HG02588 (cell line): ENCODE measurements around the gene SPRTN.
A peak's percentile ranks its signal among the peaks of the same experiment; 100 is the strongest.
"Not testable (repeated sequence)": the region's sequence is repeated elsewhere in the genome, so short reads cannot be mapped to it uniquely, and the experiment has no call there.

ENCODE experiments used
- ATAC-seq: cut with Tn5 transposase; IDR thresholded peaks from one replicate; pipeline ENCODE4 v1.9.1; 2021; ENCODE audit warnings: mild to moderate bottlenecking, moderate library complexity; ENCODE audit not compliant: unreplicated experiment

The SPRTN gene

DNA sequence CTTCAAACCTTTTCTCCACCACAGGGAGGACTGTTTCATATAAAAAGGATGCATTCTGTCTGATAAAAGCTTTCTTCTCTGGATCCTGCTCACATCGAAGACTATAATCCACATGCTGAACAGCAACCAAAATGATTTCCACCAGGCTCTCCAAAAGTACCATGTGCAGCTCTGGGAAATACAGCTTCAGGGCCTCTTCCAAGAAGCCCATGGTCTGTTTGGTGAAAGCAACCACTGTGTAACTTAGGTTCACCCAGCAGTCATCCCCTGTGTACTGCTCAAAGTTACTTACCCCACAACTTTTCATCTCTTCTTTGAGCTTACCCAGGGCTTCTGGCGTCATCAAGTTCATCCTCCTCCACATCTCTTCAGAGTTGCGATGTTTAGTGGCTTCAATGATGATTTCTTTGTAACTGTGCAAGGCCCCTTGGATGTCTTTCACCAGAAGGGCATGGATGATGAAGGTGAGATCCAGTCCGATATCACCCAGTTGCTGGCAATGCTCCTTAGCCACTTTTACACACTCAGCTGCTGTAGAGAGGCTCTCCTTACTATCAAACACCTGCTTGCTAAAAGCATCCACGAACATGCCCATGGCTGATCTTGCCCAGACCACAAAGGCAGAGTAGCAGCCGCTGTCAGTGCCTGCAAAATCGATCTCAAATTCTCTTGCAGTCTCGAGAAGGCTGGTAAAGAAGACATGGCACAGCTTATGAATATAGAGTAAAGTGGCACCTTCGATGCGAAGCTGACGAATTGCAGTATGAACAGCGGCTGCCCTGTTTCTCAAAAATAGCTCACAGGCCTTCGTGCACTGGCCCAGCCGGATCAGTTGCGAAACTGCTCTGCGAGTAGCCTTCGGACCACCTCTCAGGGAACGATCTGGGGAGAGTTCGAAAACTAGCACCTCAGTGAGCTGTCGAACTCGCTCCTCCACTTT is 2.2 kb upstream of the SPRTN start:
- ATAC-seq, result no peak

DNA sequence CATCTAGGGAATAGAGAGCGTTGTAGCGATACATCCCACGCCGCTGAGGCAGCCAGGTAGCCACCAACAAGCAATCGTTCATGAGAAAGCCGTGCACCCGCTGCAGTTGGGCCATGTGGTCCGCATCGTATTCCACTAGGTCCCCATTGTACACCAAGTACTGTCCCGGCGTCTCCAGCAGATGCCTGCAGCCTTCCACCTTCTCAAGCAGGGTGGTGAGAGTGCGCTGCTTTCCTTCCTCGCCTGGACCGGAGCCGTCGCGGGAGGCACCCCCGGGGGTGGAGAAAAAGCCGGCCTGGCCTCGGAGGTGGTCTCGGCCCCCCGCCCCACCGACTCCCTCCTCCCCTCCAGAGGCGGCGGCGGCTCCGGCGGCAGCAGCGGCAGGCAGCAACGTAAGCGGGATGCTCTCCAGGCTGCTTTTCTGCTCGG is 1.0 kb upstream of the SPRTN start:
- peak; percentile 5 for ATAC-seq

DNA sequence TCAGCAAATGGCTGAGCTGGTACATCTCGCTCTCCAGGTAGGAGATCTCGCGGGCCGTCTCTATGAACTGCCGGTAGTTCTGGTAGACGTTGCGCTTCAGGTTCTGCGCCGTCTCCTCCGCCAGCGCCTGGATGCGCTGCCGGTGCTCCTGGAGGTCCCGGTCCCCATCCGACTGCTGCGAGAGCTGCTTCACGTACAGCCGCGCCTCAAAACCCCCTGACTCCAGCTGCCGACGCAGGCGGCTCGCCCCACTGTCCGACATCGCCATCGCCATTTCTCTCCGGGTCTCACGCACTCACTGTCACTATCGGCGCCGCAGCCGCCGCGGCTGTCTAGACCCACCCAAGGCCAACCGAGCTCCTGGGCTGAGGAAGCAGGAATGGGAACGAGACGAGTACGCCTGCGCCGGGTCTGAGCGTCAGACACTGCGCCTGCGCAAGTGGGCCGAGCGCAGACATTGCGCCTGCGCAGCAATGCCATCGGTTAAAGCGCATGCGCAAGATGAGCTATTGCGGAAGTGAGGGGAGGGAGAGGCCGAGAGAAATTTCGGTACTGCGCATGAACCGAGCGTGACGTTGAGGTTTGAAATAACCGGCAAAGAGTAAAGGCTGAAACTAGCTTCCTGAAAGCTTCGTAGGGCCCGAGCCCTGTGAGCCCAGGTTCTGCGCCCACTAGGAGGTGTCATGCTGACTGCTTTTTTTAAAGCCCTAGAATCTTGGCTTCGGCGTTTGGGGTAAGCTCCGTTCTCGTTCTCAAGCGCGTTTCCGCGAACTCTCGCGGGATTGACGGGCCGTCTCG is 422 bp upstream of the SPRTN start, which contains the start of gene EXOC8:
Gene EXOC8, minus strand, starts transcription at position 381 of the 798 bp plus-strand sequence. Its CDS starts 107 bp downstream, at position 274.
- ATAC-seq, result peak; percentile 69

DNA sequence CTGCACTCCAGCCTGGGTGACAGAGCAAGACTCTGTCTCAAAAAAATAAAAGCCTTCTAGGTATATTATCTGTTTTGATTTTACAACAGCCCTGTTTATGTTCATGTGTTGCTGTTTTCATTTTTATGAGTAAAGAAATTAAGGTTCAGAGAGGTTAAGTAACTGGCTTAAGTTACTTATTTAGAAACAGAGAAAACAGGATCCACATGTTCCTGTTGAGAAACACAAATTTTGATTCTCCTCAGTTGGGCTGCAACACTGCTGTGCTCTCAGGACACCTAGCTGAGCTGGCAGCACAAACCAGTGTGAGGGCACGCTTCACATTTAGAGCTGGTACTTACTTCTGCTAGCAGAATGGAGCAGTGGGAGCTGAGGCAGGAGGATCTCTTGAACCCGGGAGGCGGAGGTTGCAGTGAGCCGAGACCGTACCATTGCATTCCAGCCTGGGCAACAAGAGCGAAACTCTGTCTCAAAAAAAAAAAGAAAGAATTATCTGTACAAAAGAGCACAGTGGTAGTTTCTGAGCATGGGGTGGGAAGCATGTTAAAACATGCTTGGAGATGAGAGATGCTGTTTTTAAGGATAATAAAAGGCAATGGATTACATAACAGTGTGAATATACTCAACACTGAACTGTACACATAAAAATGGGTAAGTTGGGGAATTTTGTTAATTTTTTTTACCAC is 2.4 kb downstream of the SPRTN start:
- no peak for ATAC-seq

DNA sequence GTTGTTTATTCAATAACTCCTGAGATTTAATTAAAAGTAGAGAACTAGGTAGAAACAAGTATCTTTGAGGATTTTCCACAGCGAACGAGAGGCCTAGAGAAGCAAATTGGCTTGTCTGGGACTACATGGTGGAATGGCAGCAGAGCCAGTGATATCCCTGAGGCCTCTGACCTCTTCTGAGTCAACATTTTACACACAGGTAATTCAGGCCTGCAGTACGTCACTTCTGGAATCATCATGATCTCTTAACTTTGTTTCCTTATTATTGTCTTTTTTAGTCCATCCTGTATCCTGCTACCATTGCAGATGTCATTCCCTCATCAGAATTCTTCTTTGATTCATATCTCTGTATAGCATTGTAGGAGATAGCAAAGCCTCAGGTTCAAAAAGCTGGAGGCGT is 9.9 kb downstream of the SPRTN start:
- ATAC-seq, result no peak

DNA sequence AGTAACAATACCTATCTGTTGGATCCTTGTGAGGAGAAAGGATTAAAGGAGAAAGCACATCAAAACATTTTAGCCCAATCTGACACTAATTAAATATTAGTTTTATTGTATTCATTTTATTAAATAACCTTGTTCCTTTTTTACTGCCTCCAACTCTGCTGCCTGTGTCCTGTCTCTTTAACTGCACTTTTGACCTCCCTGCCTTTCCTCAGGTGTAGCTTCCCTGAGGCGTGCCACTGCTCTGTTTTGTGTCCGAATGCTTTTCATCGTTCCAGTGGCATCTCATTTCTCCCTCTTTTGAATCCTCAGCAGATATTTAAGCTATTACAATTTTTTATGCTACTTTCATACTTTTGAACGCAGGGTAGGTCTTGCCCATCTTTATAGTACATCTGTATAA is 10.3 kb downstream of the SPRTN start:
- no peak for ATAC-seq

DNA sequence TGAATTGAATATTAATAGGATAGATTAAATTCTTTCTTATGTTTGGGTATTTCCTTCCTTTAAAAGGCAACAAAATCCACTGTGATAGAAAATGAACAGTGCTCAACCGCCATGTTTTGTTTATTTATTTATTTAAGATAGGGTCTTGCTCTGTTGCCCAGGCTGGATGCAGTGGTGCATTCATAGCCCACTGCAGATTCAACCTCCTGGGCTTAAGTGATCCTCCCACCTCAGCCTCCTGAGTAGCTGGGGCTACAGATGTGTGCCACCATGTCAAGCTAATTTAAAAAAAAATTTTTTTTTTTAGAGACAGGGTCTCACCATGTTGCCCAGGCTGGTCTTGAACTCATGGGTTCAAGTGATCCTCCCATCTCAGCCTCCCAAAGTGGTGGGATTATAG is 10.8 kb downstream of the SPRTN start:
- ATAC-seq, result not testable (repeated sequence)

DNA sequence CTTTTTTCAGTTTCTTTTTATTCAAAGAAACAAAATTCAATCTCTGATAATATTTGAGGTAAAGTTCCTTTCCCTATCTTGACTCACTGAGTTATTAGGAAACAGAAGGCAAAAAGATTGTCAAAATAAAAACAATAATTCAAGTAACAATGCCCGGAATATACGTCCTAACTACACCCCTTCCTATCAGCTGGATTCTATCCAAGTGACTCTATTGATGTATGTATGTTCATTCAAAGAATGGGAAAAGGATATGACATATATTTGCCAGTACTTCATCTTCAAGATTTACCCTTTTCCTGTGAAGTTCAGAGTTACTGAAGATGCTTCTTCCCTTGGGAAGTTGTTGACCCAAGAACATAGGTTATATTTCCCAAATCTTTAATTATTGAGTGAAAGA is 13.7 kb downstream of the SPRTN start:
- no peak for ATAC-seq

DNA sequence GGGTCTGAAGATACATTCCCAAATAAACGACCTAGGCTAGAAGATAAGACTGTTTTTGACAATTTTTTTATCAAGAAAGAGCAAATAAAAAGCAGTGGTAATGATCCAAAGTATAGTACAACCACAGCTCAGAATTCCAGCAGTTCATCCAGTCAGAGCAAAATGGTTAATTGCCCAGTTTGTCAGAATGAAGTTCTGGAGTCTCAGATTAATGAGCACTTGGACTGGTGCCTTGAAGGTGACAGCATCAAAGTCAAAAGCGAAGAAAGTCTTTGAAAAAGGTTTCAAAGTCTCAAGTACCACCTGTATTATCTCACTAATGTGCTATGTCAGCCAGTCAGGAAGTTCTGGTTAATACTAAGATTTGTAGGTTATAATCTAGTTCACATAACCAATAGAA is 15.0 kb downstream of the SPRTN start:
- no peak for ATAC-seq

DNA sequence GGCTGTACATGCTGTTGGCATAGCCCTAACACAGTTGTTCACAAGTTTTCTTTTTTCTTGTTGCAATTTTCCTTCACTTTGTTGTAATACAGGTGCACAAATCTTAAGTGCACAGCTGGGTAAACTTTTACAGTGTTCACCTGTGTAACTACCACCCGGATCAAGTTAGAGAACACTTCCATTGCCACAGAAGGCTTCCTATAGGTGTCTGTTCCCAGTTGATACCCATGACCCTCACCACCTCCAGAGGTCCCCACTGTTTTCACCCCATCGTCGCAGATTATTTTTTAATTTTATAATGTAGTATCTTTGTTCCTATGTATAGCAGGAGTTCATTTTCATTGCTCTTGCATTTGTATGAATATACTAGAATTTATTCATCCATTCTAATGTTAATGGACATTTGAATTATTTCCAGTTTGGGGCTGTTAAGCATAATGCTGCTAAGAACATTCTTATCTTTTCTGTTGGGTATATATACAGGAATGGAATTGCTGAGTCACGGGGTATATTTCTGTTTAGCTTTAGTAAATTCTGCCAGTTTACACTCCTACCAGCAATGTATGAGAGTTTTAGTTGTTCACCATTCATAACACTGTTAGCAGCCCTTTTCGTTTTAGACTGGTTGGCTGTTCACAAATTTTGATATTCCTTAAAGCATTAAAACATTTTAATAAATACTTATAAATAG is 16.4 kb downstream of the SPRTN start:
- no peak for ATAC-seq

DNA sequence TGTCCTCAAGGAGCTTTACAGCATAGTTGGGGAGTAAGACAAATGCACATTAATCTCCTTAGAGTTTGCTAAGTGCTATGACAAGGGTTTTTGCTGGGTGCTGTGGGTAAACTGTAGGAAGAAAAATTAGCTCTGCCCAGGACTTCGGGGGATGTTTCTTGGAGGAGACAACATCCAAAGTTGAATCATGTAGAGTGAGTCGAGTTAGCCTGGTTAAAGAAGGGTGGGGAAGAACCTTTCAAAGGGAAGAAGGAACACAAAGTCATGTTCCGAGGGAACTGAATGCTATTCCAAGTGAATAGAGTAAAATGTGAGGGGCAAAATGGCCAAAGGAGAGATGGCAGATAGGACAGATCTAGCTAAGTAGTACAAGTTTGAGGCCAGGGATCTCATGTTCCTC is 17.1 kb downstream of the SPRTN start:
- no peak for ATAC-seq

DNA sequence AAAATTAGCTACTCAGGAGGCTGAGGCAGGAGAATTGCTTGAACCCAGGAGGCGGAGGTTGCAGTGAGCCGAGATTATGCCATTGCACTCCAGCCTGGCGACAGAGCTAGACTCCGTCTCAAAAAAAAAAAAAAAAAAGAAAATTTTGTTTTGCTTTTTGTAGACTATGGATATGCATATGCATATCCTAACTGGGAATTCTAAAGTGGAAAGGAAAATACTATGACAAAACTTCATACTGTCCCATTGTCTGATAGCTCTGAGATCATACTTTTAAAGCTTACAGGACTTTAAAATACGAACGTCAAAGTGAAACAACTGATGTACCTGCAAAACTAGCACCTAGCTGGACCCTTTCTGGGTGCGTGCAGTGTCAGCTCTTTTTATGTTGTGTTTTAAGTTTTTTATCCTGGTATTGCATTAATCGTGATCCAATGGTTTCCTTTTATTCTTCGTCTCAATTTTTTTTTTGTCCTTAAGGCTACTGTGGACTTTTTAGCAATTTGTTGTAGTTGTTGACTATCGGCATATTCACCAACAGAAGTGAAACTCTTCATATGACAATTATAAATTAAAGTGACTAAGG is 19.2 kb downstream of the SPRTN start:
- ATAC-seq, result peak; percentile 16

DNA sequence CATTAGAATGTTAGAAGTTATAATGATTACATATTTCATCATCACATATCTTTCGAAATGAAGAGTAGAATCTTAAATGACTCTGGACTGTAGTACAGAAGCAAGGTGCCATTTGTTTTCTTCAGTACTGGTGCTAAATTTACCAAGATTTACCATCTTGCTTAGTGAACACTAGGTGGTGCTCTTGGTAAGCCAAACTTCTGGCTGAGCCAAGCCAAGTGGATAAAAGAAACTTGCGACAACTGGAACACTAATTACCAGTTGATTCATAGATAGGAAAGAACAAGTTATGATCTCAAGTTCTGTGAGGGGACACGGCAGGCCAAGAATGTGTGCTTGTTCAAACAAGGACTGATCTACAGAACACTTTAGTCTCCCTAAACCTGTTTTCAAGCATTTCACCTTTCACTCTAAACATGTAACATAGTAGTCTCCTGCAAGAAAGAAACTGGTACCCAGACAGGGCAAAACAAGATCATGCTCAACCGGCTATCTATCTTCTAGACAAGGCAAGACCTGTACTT is 19.8 kb downstream of the SPRTN start:
- peak; percentile 72 for ATAC-seq

DNA sequence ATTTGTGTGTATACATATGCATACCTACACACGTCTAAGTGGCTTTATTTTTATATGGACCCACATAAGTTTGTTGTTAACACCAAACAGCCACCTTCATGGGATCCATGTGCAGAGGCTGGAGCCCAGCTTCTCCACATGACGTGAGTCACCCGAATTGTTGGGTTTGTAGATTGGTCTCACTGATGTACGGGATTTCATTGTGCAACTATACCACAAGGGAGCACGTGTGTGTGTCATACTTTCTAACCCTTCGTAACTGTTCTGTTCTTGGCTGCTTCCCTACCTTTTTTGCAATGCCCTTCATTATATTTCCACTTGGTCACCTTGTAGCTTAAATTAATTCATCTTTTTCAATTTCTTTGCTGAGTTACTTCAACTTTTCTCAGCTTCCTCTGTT is 21.0 kb downstream of the SPRTN start:
- no peak for ATAC-seq

DNA sequence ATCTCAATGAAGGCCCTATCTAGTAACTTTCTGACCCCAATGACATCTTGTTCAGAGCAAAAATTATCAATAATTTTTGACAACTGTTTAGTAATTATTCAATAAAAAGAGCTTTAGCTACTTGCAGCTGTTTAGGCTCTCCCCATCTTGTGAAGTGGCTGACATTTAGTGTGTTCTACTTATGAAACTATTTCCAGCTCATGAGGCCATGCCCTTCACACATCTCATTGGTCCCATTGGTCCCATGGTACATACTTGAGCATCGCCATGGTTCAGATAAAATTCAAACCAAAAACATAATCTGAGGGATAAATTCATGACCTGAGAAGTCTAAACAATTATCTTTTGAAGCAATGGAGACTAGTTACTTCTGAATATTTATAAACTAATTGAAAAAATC is 24.2 kb downstream of the SPRTN start:
- ATAC-seq, result no peak

DNA sequence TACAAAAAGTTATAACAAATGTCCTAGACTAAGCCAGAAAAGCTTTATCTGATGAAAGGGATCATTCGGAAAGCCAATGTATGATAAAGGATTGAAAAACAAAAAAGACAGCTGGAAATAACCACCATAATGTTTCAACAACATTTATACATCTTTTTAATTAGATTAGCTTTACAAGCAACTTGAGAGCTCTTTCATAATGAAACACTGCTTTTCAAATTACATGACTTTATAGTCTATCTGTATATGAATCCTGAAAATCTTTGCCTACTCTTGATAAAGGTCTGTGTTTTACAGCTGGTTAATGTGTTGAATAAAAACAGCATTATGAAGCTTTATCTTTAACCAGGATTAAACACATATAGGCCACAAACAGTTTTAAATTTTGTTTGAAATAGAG is 25.5 kb downstream of the SPRTN start:
- ATAC-seq, result no peak

DNA sequence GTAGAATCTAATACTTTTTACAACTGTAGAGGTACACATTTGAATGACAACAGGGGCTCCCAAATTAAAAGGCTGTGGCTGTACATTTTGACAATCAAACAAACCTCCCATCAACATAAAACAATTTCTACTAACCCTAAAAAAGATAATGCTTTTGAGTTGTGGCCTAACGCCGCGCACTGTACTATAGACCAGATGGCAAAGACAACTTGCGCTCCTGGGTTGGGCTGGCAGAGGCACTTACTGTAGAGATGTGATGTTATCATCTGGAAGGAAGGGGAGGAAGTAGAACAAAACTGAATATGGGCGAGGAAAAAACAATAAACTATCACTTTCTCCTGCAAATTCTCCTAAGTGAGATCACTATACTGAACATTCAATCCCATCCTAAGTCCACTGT is 26.1 kb downstream of the SPRTN start:
- no peak for ATAC-seq

DNA sequence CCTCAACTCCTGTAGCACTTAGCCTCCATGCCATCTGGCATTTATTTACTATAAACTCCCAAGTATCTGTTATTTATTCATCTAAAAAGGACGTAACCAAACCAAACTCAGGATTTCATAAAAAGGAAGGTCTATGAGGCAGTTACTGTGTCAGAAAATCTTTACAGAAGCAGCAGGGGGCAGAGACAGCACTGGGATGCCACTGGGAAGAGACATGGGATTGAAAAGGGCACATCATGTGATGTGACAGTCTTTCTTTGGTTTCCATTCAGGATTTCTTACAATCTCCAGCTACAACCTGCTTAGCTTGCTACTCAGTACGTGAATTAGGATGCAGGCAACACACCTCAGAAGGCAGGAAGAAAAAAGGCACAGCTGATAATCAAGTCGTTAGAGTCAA is 31.2 kb downstream of the SPRTN start:
- no peak for ATAC-seq

DNA sequence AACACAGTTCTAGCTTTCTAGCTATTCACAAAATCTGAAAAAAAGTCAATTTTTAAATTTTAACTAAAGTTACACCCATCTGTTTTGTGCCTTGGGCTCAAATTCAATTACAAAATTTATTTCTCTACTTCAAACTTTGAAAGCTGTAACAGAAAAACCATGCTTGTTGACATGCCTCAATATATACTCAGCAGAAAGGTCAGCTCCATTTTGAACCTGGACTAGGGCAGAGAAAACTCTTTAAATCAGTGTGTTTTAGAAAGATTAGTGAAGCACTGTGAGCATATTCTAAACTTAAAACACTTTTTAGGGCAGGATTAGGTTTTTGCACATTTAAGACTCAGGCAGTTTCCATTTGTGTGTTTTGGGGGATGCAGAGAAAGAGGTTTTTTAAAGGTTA is 34.4 kb downstream of the SPRTN start:
- no peak for ATAC-seq

DNA sequence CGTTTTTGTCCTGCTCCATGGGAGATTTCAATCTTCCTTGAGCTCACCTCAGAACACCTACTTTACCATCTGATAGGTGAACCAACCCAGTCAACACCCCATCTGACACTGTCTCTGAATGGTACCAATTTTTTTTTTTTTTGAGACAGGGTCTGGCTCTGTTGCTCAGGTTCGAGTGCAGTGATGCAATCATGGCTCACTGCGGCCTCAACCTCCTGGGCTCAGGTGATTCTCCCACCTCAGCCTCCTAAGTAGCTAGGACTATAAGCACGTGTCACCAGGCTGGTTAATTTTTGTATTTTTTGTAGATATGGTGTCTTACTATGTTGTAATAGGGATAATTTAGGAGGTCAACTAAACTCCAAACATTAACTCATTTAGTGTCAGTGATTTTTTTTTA is 36.3 kb downstream of the SPRTN start:
- no peak for ATAC-seq
